NB4 (cell line): ENCODE results near the gene ACTRT2.

Experiments
- MAX ChIP-seq: IDR thresholded peaks from 2 replicates; pipeline ENCODE4 v1.6.1; 2011; ENCODE audit warnings: low read depth, low read length
- POLR2A ChIP-seq: IDR thresholded peaks from 2 replicates; pipeline ENCODE4 v1.6.1; 2011; ENCODE audit warnings: mild to moderate bottlenecking; ENCODE audit not compliant: insufficient read length; ENCODE audit errors: extremely low read depth
- TF ChIP-seq, protein P1 (sequence below): IDR thresholded peaks from one replicate; pipeline ENCODE4 v1.5.1; 2012; ENCODE audit warnings: low read depth, low read length

DNA sequence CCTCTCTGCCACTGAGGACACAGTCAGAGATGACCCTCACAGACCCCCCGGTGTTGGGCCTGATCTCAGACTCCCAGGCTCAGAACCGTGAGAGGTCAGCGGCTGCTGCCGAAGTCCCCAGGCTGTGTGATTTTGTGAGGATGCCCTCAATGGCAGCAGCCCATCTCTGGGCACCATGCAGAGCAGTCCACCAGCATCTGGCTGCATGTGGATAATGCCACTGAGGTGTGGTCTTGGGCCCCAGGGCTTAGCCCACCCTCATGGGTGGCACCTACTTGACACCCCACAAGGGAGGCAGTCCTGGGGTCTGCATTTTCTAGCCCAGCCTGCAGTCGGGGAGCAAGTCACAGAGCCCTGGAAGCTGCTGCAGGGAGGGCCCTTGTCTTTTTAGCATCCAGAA, 5.5 kb upstream of the ACTRT2 start:
- TF ChIP-seq, protein P1, sequence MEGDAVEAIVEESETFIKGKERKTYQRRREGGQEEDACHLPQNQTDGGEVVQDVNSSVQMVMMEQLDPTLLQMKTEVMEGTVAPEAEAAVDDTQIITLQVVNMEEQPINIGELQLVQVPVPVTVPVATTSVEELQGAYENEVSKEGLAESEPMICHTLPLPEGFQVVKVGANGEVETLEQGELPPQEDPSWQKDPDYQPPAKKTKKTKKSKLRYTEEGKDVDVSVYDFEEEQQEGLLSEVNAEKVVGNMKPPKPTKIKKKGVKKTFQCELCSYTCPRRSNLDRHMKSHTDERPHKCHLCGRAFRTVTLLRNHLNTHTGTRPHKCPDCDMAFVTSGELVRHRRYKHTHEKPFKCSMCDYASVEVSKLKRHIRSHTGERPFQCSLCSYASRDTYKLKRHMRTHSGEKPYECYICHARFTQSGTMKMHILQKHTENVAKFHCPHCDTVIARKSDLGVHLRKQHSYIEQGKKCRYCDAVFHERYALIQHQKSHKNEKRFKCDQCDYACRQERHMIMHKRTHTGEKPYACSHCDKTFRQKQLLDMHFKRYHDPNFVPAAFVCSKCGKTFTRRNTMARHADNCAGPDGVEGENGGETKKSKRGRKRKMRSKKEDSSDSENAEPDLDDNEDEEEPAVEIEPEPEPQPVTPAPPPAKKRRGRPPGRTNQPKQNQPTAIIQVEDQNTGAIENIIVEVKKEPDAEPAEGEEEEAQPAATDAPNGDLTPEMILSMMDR: no peak
- TF ChIP-seq POLR2A (no peak), MAX (no peak)
